ENCODE data around the gene GZMH.

GZMH gene

DNA sequence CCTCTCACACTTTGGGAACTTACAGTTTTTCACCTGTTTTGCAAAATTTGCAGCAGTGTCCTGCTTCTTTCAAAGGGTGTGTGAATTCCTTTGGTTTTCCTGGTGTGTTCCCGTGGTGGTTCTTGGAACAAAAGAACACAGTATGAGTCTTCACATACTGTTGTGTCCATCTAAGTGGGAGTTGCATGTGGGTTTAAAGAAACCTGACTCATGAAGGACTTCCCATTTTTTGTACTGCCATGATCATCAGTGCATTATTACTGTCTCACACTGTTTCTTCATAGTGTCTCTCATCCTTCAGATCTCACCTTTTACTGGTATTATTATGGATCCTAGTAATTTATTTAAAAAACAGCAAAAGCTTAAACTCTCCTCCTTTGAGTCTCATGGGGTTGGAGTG is 3.8 kb upstream of the GZMH start:
- Histone ChIP-seq H3K4me3 (ENCODE audit: low read depth, low read length, poor library complexity, severe bottlenecking) (no peak overlapping the region), H4K20me1 (ENCODE audit: insufficient read depth, low read length) (no peaks in the 10 kb centered on the region), H3K4me1 (ENCODE audit: insufficient read depth, low read length, severe bottlenecking) (no peaks in the 10 kb centered on the region), H3K9ac (ENCODE audit: low read length) (no peak overlapping the region), H3K4me2 (ENCODE audit: low read length) (no peak overlapping the region), H2AFZ (ENCODE audit: low read length) (no peak overlapping the region), H3F3A (ENCODE audit: insufficient read depth, low read length) (no peaks in the 10 kb centered on the region), H3K27me3 (ENCODE audit: insufficient read depth, low read length) (no peaks in the 10 kb centered on the region), H3K9me2 (ENCODE audit: low read depth, low read length) (no peaks in the 10 kb centered on the region), H3K36me3 (ENCODE audit: insufficient read depth, low read length) (no peaks in the 10 kb centered on the region), H3K9me3 (ENCODE audit: low read length) (no peaks in the 10 kb centered on the region), H3K79me2 (ENCODE audit: insufficient read depth, low read length) (no peaks in the 10 kb centered on the region), H3K27ac (ENCODE audit: low read depth, low read length, poor library complexity, severe bottlenecking) (no peak overlapping the region)
- TF ChIP-seq, protein P1, sequence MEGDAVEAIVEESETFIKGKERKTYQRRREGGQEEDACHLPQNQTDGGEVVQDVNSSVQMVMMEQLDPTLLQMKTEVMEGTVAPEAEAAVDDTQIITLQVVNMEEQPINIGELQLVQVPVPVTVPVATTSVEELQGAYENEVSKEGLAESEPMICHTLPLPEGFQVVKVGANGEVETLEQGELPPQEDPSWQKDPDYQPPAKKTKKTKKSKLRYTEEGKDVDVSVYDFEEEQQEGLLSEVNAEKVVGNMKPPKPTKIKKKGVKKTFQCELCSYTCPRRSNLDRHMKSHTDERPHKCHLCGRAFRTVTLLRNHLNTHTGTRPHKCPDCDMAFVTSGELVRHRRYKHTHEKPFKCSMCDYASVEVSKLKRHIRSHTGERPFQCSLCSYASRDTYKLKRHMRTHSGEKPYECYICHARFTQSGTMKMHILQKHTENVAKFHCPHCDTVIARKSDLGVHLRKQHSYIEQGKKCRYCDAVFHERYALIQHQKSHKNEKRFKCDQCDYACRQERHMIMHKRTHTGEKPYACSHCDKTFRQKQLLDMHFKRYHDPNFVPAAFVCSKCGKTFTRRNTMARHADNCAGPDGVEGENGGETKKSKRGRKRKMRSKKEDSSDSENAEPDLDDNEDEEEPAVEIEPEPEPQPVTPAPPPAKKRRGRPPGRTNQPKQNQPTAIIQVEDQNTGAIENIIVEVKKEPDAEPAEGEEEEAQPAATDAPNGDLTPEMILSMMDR (IDR thresholded peaks at IDR 0.05; ENCODE audit: low read length) = no peak
- TF ChIP-seq EZH2 (IDR thresholded peaks at IDR 0.05; ENCODE audit: borderline replicate concordance, low read length) = no peak

DNA sequence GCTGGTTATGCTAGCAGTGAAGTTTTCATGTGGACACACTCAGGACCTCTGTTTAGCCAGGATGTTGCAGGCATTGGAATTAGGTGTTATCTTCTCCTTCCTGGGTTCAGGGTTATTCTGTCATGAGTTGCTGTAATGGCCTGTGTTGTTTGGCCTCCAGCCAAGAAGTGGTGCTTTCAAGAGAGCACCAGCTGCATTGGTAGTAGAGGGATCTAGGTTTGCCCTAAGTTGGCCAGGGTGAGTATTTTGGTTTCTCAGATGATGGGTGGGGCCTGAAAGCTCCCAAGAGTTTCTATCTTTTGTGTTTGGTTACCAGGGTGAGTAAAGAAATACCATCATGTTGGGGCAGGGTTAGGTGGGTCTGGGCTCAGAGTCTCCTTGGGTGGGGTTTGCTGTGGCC is 2.7 kb upstream of the GZMH start:
- no peaks in the 10 kb centered on the region for H3K27me3 ChIP-seq (ENCODE audit: insufficient read depth, low read length)
- no peak overlapping the region for H2AFZ ChIP-seq (ENCODE audit: low read length)
- no peak overlapping the region for H3K4me2 ChIP-seq (ENCODE audit: low read length)
- H3K36me3 ChIP-seq (ENCODE audit: insufficient read depth, low read length) = no peaks in the 10 kb centered on the region
- H3K27ac ChIP-seq (ENCODE audit: low read depth, low read length, poor library complexity, severe bottlenecking) = no peak overlapping the region
- H3K4me1 ChIP-seq (ENCODE audit: insufficient read depth, low read length, severe bottlenecking) = no peaks in the 10 kb centered on the region
- H3F3A ChIP-seq (ENCODE audit: insufficient read depth, low read length) = no peaks in the 10 kb centered on the region
- no peak overlapping the region for H3K9ac ChIP-seq (ENCODE audit: low read length)
- H3K9me2 ChIP-seq (ENCODE audit: low read depth, low read length) = no peaks in the 10 kb centered on the region
- H3K9me3 ChIP-seq (ENCODE audit: low read length) = no peaks in the 10 kb centered on the region
- no peak overlapping the region for H3K4me3 ChIP-seq (ENCODE audit: low read depth, low read length, poor library complexity, severe bottlenecking)
- no peaks in the 10 kb centered on the region for H4K20me1 ChIP-seq (ENCODE audit: insufficient read depth, low read length)
- no peaks in the 10 kb centered on the region for H3K79me2 ChIP-seq (ENCODE audit: insufficient read depth, low read length)
- TF ChIP-seq EZH2 (IDR thresholded peaks at IDR 0.05; ENCODE audit: borderline replicate concordance, low read length) = no peak
- TF ChIP-seq, protein P1 (IDR thresholded peaks at IDR 0.05; ENCODE audit: low read length) = no peak

DNA sequence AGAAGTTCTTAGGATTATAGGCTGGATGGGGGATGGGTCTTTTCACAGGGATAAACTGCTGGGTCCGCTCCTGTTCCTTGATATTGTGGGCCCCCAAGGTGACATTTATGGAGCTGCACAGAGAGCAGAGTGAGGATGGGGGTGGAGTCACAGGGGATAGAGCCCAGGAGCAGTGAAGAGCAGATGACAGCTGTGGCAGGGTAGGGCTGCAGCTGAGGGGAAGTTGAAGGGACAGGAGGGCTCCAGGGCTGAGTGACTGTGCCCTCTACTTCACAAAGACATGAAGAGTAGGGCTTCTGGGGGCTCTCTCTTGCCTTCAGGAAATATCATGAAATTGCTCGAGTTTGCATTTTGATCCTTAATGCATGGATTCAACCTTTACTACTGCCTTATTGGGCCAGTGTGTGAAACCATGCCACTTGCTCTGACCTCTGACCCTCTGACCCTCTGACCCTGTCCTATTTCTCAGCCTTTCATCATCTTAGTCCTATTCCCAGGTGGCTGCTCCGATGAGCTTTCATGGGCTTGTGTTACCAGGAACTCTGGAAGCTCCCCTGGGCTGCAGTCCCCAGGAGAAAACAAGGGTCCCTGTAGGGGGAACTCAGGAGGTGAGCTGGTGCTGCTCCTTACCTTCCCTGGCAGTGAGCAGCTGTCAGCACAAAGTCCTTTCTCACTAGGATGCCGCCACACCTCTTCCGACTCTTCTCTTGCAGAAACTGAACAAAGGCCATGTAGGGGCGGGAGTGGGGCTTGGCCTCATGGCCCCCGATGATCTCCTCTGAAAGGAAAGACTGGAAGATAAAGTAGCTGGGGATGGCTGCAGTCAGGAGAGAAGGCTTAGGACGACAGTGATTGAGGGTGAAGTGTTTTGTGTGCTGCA is 1.6 kb downstream of the GZMH start:
- H3K9me3 ChIP-seq (ENCODE audit: low read length) = no peaks in the 10 kb centered on the region
- H3K36me3 ChIP-seq (ENCODE audit: insufficient read depth, low read length) = no peaks in the 10 kb centered on the region
- no peaks in the 10 kb centered on the region for H3F3A ChIP-seq (ENCODE audit: insufficient read depth, low read length)
- no peak overlapping the region for H3K4me3 ChIP-seq (ENCODE audit: low read depth, low read length, poor library complexity, severe bottlenecking)
- H4K20me1 ChIP-seq (ENCODE audit: insufficient read depth, low read length) = no peaks in the 10 kb centered on the region
- H3K27me3 ChIP-seq (ENCODE audit: insufficient read depth, low read length) = no peaks in the 10 kb centered on the region
- TF ChIP-seq, protein P1 (IDR thresholded peaks at IDR 0.05; ENCODE audit: low read length) = no peak
- no peak for TF ChIP-seq EZH2 (IDR thresholded peaks at IDR 0.05; ENCODE audit: borderline replicate concordance, low read length)
- H3K9ac ChIP-seq (ENCODE audit: low read length) = no peak overlapping the region
- H3K4me1 ChIP-seq (ENCODE audit: insufficient read depth, low read length, severe bottlenecking) = no peaks in the 10 kb centered on the region
- no peak overlapping the region for H2AFZ ChIP-seq (ENCODE audit: low read length)
- no peak overlapping the region for H3K4me2 ChIP-seq (ENCODE audit: low read length)
- no peaks in the 10 kb centered on the region for H3K9me2 ChIP-seq (ENCODE audit: low read depth, low read length)
- H3K79me2 ChIP-seq (ENCODE audit: insufficient read depth, low read length) = no peaks in the 10 kb centered on the region
- H3K27ac ChIP-seq (ENCODE audit: low read depth, low read length, poor library complexity, severe bottlenecking) = no peak overlapping the region

Data from OCI-LY1 (cell line).